AG09309 (cell line): ENCODE results near the gene TMED4.

Experiments
- DNase-seq: peaks from one replicate; pipeline ENCODE4 v3.0.0-alpha.2; 2010; ENCODE audit warnings: low read depth
- H3K4me3 ChIP-seq: 2 replicates; pipeline ENCODE4 v1.5.1; 2011; ENCODE audit warnings: mild to moderate bottlenecking, low read depth, low read length, moderate library complexity; ENCODE audit not compliant: control insufficient read depth
- TF ChIP-seq, protein P1 (sequence below): IDR thresholded peaks from 2 replicates; pipeline ENCODE4 v1.5.1; 2011; ENCODE audit warnings: mild to moderate bottlenecking, low read depth, low read length, inconsistent platforms; ENCODE audit not compliant: insufficient read depth, control insufficient read depth; ENCODE audit errors: missing control alignments

TMED4 gene

DNA sequence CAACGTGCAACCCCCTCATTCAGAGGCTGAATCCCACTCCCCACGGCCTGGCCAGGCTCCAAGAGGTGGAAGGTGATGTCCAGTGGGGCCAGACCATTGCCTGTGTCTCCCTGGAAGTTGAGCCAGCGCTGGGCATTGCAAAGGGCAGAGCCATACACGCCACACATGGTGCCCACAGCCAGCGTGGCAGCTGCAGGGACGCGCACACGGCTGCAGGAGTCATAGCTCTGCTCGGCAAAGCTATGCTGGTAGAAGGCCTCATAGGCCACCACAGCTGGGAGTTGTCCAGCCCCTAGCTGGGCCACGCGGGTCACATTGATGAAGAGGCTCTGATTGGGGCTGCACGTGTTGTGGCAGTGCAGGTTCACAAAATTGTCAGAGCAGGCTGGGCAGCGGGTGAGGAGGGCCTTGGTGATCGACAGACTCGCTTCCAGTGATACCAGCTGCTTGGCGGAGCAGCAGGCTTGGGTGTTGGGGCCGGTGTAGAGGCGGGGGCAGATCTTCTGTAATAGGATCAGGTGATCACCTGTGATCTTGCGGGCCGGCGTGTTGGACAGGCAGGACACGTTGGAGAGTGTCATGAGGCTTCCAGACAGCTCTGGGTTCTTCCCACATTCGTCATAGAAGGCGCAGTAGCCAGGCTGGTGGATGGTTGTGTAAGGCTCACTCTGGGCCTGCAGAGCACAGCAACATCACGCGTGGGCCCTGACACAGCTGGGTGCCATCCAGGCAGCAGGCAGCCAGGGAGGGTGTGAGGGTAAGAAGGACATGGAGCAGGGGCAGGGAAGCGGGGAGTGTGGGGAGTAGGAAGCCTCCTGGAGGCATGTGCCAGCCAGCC is 42.1 kb downstream of the TMED4 start:
- TF ChIP-seq, protein P1, sequence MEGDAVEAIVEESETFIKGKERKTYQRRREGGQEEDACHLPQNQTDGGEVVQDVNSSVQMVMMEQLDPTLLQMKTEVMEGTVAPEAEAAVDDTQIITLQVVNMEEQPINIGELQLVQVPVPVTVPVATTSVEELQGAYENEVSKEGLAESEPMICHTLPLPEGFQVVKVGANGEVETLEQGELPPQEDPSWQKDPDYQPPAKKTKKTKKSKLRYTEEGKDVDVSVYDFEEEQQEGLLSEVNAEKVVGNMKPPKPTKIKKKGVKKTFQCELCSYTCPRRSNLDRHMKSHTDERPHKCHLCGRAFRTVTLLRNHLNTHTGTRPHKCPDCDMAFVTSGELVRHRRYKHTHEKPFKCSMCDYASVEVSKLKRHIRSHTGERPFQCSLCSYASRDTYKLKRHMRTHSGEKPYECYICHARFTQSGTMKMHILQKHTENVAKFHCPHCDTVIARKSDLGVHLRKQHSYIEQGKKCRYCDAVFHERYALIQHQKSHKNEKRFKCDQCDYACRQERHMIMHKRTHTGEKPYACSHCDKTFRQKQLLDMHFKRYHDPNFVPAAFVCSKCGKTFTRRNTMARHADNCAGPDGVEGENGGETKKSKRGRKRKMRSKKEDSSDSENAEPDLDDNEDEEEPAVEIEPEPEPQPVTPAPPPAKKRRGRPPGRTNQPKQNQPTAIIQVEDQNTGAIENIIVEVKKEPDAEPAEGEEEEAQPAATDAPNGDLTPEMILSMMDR: no peak
- no peak for DNase-seq
- no peak overlapping the region for H3K4me3 ChIP-seq

DNA sequence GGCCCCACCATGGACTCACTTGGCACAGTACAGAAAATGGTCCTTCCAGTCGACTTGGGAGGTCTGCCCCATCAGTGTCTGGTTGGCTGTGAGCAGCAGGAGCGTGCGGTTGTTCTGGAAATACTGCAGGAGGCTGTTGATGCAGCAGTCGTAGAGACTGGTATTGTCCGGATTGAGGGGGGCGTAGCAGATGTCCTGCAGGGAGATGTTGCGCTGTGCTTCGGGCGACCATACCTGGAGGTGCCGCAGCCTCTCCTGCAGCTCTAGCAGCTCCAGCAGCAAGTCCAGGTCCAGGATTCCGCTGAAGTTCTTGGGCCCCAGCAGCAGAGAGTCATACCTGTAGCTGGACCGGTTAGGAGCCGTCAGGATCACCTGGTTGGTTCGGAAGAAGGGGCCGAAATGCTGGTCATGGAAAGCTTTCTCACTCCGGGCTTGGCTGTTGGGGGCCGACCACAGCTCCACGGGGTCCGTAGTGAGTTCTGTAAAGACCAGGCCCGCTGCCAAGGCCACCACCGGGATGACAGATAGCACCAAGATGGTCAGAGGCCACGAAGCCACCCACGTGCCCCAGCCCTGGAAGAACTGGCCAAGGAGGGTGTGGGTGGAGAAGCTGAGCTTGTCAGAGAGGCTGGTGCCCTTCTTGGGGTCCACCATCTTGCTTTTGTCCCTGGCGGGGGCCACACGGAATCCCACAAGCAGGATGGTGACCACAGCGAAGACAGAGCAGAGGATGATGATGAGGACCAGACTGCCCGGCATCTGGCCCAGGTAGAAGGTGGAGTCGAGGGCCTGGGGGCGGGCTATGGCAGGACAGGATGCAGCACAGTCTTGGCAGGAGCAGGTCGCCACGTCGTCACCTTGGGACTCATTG is 43.0 kb downstream of the TMED4 start:
- DNase-seq: no peak

DNA sequence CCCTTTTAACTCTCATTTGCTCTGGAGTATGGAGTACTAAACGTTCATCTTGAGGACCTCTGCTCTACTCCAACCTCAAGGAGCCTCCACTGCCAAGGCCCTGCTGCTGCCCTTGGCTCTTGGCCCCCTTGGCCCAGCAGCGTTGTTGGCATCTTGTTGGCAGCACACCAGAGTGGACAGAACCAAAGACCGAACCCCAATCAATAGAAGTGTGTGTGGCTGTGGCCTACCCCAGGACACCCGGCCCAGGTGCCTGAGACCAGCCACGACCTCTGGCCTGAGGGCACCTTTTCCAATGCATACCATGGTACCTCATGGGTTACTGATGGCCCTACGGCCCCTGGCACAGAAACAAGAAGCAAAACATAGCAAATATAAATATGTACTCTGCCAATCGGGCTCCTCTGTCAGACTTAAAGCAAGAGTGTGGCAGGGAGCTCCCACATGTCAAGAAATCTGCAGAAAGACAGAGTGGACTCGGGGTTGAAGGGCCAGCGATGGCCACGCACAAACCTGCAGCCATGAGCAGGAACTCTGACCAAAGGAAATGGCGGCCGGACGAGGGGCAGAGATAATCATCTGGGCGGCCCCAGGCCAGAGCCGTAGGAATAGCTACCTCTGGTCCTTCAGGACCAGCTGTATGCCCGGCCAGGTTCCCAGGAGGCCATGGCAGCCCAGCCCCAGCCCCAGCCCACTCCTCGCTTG is 43.8 kb downstream of the TMED4 start:
- DNase-seq: no peak
- no peak overlapping the region for H3K4me3 ChIP-seq
- TF ChIP-seq, protein P1: no peak

More for the DNA sequence above, 43.0 kb downstream of the TMED4 start:
- H3K4me3 ChIP-seq: no peak overlapping the region
- TF ChIP-seq, protein P1: no peak

DNA sequence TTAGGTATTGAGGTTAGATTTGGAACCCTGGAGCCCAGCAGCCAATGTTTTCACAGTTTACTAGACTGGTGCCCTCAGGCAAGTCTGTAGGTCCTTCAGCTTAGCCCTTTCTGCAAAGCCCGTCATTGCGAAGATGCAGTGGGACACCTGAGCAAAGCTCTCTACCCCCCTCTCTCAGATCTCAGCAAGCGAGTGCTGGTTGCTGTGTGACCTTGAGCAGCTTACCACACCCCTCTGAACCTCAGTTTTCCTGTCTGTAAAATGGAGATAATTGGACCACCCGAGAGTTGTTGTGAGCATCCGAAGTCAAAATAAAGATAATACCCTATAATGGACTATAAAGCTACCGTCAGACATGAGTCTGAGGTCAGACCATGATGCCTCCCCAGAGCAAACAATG is 44.6 kb downstream of the TMED4 start:
- DNase-seq: no peak
- no peak overlapping the region for H3K4me3 ChIP-seq

DNA sequence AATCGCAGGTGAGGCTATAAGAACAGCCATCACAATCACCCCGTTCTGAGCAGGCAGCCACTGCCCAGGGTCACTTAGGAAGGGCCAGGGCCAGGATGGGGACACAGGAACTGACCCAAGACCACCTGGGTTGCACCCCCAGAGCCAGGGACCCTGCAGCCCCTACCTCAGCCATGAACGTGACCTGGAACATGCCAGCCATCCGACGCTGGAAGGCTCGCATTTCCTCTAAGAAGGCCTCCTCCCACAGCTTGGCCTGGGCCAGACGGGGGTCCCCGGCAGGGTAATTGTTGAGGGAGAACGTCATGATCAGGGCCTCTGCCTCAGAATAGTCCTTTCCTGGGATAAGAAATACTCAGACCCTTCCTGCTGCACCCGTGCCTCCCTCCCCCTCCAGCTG is 45.9 kb downstream of the TMED4 start:
- no peak overlapping the region for H3K4me3 ChIP-seq
- TF ChIP-seq, protein P1: no peak
- no peak for DNase-seq

More for the DNA sequence above, 44.6 kb downstream of the TMED4 start:
- TF ChIP-seq, protein P1: no peak

DNA sequence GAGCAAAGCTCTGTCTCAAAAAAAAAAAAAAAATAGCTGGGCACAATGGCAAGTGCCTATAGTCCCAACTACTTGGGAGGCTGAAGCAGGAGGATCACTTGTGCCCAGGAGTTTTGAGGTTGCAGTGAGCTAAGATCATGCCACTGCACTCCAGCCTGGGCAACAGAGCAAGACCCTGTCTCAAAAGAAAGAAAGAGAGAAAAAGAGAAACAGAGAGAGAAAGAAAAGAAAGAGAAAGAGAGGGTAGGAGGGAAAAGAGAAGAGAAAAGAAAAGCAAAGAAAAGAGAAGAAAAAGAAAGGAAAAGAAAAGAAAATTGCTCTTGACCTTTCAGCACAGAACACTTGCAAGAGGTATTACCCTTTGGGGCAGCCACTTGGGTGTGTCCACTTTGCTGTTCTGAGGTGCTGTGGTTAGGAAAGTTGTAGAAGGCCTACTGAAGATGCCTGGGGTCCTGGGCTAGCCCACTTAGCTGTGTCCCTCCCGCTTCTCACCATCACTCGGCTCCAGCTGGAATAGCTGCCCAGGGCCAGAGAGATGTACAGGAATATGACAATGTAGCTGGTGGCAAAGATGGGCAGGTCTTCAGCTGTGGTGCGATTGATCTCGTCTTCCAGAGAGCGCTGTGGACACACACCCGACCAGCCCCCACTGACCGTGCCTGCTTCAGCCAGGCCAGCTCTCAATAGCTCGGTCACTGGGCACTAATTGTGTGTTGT is 46.5 kb downstream of the TMED4 start:
- no peak for DNase-seq
- no peak overlapping the region for H3K4me3 ChIP-seq
- TF ChIP-seq, protein P1: no peak
